ENCODE results near the gene LHFPL2. TPM values are rescaled to one million over a fixed set of nuclear protein-coding genes. Genes with fewer than 3 reads are reported as not detected.

Gene LHFPL2
- total RNA-seq, 1 donor from 2014 or later = 32.4 TPM

GRCh38 chr5:78519198-78519941 is 129.2 kb downstream of the LHFPL2 start:
- no peak overlapping the region for H3K4me3 ChIP-seq (ENCODE audit: low read depth, low read length)
- H3K27me3 ChIP-seq (ENCODE audit: control insufficient read depth, insufficient read depth, low read length) = no peaks in the 10 kb centered on the region
- peak; percentile 51 for DNase-seq (ENCODE audit: low read depth)
- no peak for FAIRE-seq
- peaks cover 4% of the 10 kb centered on the region for H3K36me3 ChIP-seq (ENCODE audit: control insufficient read depth, insufficient read depth, low read length)
- TF ChIP-seq, protein P1, sequence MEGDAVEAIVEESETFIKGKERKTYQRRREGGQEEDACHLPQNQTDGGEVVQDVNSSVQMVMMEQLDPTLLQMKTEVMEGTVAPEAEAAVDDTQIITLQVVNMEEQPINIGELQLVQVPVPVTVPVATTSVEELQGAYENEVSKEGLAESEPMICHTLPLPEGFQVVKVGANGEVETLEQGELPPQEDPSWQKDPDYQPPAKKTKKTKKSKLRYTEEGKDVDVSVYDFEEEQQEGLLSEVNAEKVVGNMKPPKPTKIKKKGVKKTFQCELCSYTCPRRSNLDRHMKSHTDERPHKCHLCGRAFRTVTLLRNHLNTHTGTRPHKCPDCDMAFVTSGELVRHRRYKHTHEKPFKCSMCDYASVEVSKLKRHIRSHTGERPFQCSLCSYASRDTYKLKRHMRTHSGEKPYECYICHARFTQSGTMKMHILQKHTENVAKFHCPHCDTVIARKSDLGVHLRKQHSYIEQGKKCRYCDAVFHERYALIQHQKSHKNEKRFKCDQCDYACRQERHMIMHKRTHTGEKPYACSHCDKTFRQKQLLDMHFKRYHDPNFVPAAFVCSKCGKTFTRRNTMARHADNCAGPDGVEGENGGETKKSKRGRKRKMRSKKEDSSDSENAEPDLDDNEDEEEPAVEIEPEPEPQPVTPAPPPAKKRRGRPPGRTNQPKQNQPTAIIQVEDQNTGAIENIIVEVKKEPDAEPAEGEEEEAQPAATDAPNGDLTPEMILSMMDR (IDR thresholded peaks at IDR 0.05; ENCODE audit: insufficient read depth, low read length, severe bottlenecking) = no peak

DNA sequence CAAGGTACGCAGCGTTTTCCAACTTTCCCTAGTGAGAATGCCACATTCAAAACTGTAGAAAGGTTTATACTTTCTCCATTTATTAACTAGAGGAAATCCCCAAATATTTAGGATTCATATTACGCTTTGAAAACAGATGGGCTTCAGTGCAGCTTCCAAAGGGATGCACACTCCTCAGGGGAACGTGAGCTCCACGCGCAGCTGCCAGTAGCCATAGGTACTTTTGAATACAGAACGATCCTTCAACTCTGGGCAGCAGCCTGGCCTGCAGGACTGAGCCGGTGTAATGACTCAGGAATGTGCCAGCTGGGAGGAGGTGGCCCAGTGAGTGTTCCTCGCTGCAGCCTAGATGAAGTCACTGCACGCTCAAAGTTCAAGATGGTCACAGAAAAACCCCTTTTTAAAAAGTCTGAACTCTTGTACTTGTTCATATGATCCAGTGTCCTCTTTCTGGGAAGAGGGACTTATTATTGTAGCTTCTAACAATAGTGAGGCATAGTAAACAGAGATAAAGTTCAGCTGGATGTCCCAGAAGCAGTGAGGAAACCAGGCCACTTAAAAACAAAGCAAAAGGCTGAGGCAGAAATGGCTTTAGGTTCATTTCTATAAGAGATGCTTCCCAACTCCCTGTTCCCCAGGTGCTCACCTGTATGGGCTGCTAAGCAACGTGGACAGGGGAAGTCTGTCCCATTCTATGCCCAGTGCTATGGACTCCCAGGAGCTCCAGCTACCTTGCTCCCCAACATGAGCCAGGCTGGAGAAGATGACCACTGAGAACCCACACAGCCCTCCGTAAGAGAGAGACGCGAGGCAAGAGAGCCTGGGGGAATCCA is 130.0 kb downstream of the LHFPL2 start:
- no peaks in the 10 kb centered on the region for H3K27me3 ChIP-seq (ENCODE audit: control insufficient read depth, insufficient read depth, low read length)
- H3K36me3 ChIP-seq (ENCODE audit: control insufficient read depth, insufficient read depth, low read length) = peaks cover 2% of the 10 kb centered on the region
- H3K4me3 ChIP-seq (ENCODE audit: low read depth, low read length) = no peak overlapping the region
- FAIRE-seq (no peak), DNase-seq (ENCODE audit: low read depth) (peak; percentile 87)
- TF ChIP-seq, protein P1 (IDR thresholded peaks at IDR 0.05; ENCODE audit: insufficient read depth, low read length, severe bottlenecking) = no peak

GRCh38 chr5:78515670-78516069 is 132.9 kb downstream of the LHFPL2 start:
- FAIRE-seq = no peak
- Histone ChIP-seq H3K36me3 (ENCODE audit: control insufficient read depth, insufficient read depth, low read length) (peaks cover 2% of the 10 kb centered on the region), H3K4me3 (ENCODE audit: low read depth, low read length) (no peak overlapping the region), H3K27me3 (ENCODE audit: control insufficient read depth, insufficient read depth, low read length) (no peaks in the 10 kb centered on the region)
- TF ChIP-seq, protein P1 (IDR thresholded peaks at IDR 0.05; ENCODE audit: insufficient read depth, low read length, severe bottlenecking) = no peak
- DNase-seq (ENCODE audit: low read depth) = no peak

DNA sequence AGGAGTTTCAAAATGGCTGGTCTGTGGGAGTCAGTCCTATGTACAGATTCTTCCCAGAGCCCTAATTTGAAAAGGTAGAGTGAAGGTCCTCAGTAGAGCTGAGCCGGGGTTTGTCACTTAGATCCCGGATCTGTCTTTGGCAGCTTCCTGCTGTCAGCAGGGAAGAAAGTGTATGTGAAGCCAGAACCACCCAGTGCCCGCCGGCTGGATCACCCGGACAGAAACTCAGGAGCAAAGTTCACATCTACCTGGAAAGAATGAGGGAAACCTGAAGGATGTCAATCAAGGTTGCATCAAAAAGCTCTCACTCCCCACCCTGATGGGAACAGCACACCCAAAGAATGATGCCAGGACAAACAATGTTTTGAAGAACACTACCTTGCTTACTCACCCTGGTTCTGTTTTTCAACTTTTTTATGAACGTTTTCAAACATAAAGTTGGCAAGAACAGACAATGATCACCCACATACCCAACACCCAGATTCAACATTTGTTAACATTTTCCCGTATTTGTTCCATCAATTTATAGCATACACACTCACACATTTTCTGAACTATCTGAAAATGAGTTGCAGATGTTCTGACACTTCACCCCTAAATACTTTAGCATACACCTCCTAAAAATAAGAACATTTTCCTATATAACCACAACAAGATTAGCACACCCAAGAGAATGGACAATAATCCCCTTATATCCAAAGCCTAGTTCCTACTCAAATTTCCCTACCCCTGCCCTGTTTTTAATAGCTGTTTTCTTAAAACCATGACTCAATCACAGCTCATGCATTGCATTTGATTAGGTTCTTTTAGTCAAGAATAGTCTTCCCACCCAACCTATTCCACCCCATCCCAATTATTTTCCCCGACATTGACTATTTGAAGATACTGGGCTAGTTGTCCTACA is 133.9 kb downstream of the LHFPL2 start:
- Histone ChIP-seq H3K36me3 (ENCODE audit: control insufficient read depth, insufficient read depth, low read length) (peaks cover 2% of the 10 kb centered on the region), H3K4me3 (ENCODE audit: low read depth, low read length) (no peak overlapping the region), H3K27me3 (ENCODE audit: control insufficient read depth, insufficient read depth, low read length) (no peaks in the 10 kb centered on the region)
- TF ChIP-seq, protein P1 (IDR thresholded peaks at IDR 0.05; ENCODE audit: insufficient read depth, low read length, severe bottlenecking) = no peak
- no peak for DNase-seq (ENCODE audit: low read depth)
- no peak for FAIRE-seq

DNA sequence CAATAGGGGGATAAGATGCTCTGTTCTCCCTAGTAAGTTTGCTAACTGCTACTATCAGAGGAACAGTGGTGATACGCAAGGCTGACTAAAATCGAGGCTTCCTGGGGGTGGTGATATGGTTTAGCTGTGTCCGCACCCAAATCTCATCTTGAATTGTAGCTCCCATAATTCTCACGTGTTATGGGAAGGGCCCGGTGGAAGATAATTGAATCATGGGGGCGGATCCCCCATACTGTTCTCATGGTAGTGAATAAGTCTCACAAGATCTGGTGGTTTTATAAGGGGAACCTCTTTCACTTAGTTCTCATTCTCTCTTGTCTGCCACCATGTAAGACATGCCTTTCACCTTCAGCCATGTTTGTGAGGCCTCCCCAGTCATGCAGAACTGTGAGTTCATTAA is 135.1 kb downstream of the LHFPL2 start:
- TF ChIP-seq, protein P1 (IDR thresholded peaks at IDR 0.05; ENCODE audit: insufficient read depth, low read length, severe bottlenecking) = no peak
- Histone ChIP-seq H3K27me3 (ENCODE audit: control insufficient read depth, insufficient read depth, low read length) (no peaks in the 10 kb centered on the region), H3K36me3 (ENCODE audit: control insufficient read depth, insufficient read depth, low read length) (peaks cover 2% of the 10 kb centered on the region), H3K4me3 (ENCODE audit: low read depth, low read length) (no peak overlapping the region)
- DNase-seq (ENCODE audit: low read depth) = no peak
- no peak for FAIRE-seq

Measured in bronchial epithelial cell (primary cell).